GM12801 (cell line): ENCODE results near the gene NPNT.

Source experiments
- TF ChIP-seq, protein P1 (sequence below): IDR thresholded peaks from one replicate; pipeline ENCODE4 v1.5.1; 2011; ENCODE audit warnings: control low read depth; ENCODE audit not compliant: insufficient read length; ENCODE audit errors: extremely low read depth

NPNT gene

GRCh38 chr4:105992641-105993305 is 97.5 kb downstream of the NPNT start:
- TF ChIP-seq, protein P1, sequence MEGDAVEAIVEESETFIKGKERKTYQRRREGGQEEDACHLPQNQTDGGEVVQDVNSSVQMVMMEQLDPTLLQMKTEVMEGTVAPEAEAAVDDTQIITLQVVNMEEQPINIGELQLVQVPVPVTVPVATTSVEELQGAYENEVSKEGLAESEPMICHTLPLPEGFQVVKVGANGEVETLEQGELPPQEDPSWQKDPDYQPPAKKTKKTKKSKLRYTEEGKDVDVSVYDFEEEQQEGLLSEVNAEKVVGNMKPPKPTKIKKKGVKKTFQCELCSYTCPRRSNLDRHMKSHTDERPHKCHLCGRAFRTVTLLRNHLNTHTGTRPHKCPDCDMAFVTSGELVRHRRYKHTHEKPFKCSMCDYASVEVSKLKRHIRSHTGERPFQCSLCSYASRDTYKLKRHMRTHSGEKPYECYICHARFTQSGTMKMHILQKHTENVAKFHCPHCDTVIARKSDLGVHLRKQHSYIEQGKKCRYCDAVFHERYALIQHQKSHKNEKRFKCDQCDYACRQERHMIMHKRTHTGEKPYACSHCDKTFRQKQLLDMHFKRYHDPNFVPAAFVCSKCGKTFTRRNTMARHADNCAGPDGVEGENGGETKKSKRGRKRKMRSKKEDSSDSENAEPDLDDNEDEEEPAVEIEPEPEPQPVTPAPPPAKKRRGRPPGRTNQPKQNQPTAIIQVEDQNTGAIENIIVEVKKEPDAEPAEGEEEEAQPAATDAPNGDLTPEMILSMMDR: no peak

DNA sequence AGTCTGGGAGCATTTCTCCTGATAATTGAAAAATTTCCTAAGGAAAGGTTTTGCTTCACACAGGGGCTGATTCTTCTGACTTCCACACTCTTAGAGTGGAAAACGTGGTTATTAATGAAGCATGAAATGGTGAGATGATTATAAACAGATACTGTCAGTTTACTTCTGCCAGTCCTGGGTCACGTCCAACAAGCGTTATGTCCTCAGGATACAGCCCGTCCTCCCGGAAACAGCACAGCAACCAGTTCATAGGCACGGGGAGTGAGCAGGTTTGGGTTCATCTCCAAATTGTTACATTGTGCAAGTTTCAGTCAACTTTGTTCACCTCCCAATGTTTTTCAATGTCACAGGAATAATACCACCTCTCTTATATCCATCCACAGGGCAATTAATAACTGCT is 98.8 kb downstream of the NPNT start:
- TF ChIP-seq, protein P1: no peak

- TF ChIP-seq, protein P1: no peak
Observed at GRCh38 chr4:105994841-105995501, 99.7 kb downstream of the NPNT start.

- TF ChIP-seq, protein P1: no peak
Observed at GRCh38 chr4:105996845-105997244, 101.6 kb downstream of the NPNT start.

GRCh38 chr4:105998171-105999063 is 103.1 kb downstream of the NPNT start:
- TF ChIP-seq, protein P1: no peak

DNA sequence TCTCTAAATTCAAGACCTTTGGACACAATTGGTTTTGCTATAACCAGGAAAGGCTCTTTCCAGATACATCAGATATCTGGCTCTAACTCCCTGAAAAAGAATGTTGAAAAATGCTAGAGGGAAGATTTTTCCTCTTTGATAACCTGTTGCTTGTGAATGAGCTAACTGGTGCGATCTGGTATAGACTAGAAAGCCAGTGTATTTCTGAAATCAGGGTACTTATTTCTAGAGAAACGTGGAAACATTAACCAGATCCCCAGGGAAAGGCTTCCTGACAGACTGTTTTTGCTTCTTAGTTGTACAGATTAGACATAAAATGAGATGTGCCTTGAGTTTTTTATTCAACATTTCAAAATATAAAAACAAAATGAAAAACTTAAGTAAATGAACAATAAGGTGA is 107.7 kb downstream of the NPNT start:
- TF ChIP-seq, protein P1: no peak

DNA sequence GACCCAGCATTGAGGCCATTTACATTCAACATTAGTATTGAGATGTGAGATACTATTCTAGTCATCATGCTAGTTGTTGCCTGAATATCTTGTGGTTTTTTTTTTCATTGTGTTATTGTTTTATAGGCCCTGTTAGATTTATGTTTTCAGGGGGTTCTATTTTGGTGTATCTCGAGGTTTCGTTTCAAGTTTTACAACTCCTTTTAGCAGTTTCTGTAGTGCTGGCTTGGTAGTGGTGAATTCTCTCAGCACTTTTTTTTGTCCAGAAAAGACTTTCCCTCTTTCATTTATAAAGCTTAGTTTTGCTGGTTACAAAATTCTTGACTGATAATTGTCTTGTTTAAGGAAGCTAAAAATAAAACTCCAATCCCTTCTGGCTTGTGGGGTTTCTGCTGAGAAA is 115.5 kb downstream of the NPNT start:
- TF ChIP-seq, protein P1: no peak
